GM19043 (cell line): ENCODE measurements around the gene MYBPHL.

Source experiments
- ATAC-seq: cut with Tn5 transposase; IDR thresholded peaks from one replicate; pipeline ENCODE4 v1.9.1; 2021; ENCODE audit warnings: low read depth; ENCODE audit not compliant: unreplicated experiment

MYBPHL gene

GRCh38 chr1:109253803-109254620, 52.8 kb downstream of the MYBPHL start:
- ATAC-seq = no peak

- ATAC-seq = no peak
Observed at GRCh38 chr1:109252893-109253802, 53.7 kb downstream of the MYBPHL start.

GRCh38 chr1:109252167-109252892, 54.5 kb downstream of the MYBPHL start:
- ATAC-seq = no peak

- ATAC-seq = no peak
Observed at GRCh38 chr1:109251277-109252166, 55.3 kb downstream of the MYBPHL start.

GRCh38 chr1:109250454-109251276, 56.1 kb downstream of the MYBPHL start:
- no peak for ATAC-seq

GRCh38 chr1:109249654-109250401, 57.0 kb downstream of the MYBPHL start:
- peak; percentile 27 for ATAC-seq

GRCh38 chr1:109248797-109249629, 57.8 kb downstream of the MYBPHL start, which contains the start of gene CELSR2:
Gene CELSR2, plus strand, starts transcription at chr1:109249539. Its CDS starts 541 bp downstream, at chr1:109250080.
- peak; percentile 84 for ATAC-seq

GRCh38 chr1:109248444-109248796, 58.4 kb downstream of the MYBPHL start:
- no peak for ATAC-seq

- no peak for ATAC-seq
Observed at GRCh38 chr1:109247401-109248365, 59.1 kb downstream of the MYBPHL start.

GRCh38 chr1:109246141-109246551, 60.7 kb downstream of the MYBPHL start:
- no peak for ATAC-seq

GRCh38 chr1:109243860-109244552, 62.8 kb downstream of the MYBPHL start:
- ATAC-seq = no peak

GRCh38 chr1:109243221-109243620, 63.6 kb downstream of the MYBPHL start:
- no peak for ATAC-seq

- no peak for ATAC-seq
Observed at GRCh38 chr1:109242387-109242786, 64.4 kb downstream of the MYBPHL start.
